GM18511 (cell line): ENCODE results near the gene HAO2.
"Not testable (repeated sequence)": the region's sequence is repeated elsewhere in the genome, so short reads cannot be mapped to it uniquely, and the experiment has no call there.

Source experiments
- ATAC-seq: cut with Tn5 transposase; IDR thresholded peaks from one replicate; pipeline ENCODE4 v1.9.1; 2021; ENCODE audit warnings: mild to moderate bottlenecking, moderate library complexity; ENCODE audit not compliant: unreplicated experiment

Gene HAO2

DNA sequence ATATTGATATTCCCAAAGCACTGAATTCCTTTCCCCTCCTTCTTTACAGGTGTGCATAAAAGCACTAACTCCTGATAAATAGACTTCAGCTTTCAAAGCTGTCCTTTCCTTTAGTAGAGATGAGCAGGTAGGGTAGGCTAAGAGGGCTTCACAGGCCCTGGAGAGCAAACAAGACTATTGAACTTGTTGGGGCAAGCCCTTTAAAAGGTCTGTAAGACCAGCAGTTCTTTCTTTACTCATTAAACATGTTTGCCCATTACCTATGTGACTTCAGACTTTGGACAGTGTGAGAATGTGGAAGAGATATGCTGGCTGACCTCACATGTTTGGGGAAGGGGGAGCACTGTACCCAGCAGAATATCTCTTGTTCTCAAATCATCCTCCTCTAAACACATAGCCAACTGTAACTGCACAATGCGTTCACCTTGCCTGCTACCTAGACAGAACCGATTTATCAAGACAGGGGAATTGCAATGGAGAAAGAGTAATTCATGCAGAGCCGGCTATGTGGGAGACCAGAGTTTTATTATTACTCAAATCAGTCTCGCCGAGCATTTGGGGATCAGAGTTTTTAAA lies 27.1 kb upstream of the HAO2 start:
- ATAC-seq: no peak

DNA sequence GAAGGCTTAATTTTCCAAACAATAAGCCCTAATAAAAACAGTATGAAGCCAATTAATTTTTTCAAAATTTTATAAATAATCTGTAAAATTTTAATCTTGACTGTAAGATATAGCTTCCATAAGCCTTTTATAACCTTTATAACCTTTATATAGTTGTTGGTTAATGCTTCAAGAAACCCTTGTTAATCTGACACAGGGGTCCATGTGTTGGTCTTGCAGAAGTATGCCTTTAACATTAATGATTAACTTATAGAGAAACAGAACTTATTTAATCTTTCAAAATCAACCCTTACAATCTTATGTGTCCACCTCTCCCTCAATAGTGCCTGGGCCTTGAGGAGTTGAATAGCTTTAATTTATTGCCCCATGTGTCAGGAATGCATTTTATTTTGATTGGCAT lies 23.2 kb upstream of the HAO2 start:
- ATAC-seq: no peak

DNA sequence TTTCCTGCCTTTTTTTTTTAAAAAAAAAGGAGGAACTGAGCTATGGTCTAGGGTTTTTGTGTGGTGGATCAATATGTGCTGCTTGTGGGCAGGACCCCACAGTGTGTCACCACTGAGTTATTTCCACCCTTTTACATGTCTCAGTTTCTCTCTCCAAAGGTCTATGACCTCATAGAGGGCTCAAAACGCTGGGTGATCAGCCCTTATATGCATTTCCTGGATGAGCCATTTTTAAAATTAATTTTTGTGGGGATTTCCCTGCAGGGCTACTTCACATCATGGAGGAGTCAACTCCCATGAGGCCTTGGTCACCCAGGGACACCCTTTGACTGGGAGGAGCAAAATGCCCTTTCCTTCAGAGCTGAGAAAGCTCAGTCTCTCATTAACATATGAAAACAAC lies 20.7 kb upstream of the HAO2 start:
- ATAC-seq: peak; percentile 90

DNA sequence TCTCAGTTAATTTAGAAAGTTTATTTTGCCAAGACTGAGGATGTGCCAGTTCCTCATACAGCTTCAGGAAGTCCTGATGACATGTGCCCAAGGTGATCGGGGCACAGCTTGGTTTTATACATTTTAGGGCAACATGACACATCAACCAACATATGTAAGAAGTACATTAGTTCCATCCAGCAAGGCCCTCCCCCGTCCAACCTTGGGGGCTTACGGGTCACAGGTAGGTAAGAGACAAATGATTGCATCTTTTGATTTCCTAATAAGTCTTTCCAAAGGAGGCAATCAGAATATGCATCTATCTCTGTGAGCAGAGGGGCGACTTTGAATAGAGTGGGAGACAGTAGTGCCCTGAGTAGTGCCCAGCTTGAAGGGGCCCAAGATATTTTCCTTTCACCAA lies 19.6 kb upstream of the HAO2 start:
- no peak for ATAC-seq

DNA sequence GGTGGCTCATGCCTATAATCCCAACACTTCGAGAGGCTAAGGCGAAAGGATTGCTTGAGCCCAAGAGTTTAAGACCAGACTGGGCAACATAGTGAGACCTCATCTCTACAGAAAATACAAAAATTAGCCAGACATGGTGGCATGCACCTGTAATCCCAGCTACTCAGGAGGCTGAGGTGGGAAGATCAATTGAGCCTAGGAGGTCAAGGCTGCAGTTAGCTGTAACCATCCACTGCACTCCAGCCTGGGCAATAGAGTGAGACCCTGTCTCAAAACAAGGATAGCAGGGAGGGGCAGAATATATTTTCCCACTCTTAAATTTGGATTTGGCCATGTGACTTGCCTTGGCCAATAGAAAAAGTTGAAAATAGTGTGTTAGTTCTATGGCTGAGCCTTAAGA lies 17.7 kb upstream of the HAO2 start:
- ATAC-seq: not testable (repeated sequence)

DNA sequence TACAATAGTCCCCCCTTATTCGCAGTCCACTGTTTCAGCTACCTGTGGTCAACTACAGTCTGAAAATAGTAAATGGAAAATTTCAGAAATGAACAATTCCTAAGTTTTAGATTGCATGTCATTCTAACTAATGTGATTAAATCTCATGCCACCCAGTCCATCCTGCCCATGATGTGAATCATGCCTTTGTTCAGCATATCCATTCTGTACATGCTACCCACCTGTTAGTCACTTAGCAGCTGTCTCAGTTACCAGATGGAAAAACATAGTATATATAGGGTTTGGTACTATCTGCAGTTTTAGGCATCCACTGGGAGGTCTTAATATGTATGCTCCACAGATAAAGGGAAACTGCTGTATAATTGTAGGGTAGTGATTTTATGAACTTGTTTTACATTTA lies 16.6 kb upstream of the HAO2 start:
- ATAC-seq: no peak

DNA sequence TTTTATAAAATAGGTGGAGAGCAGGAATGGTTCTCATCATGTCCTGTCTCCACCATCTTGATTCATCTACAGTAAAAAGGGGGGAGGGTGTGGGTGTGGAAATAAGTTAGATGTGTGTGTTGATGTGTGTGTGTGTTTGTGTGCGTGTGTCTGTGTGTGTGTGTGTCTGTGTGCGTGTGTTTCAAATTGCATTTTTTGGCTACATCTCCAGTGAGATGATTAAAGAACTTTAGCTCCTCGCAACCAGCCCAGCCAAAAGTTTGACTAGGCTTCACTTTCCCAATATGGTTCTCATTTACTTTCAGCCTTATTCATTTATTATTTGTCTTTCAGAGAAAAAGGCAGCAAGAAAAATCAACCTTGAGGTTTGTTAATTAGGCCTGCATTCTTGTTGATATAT lies 14.7 kb upstream of the HAO2 start:
- no peak for ATAC-seq

DNA sequence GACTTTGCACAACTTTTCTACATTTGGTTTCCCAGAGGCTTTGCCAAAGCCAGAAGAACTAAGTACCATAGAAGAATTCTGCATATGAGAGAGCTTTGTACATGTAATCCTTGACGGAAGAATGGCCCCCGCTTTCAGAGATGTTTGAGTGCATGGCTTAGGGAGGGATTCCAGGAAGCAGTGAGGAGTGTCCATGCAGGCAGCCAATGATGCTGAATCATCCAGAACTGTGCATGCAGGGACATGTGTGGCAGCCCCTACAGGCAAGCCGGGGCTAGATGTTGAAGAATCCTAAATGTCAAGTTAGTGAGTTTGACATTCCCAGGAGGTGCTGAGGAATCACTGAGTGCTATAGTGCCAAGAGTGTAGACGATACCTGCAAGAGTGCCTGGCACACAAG lies 9.9 kb upstream of the HAO2 start:
- no peak for ATAC-seq

DNA sequence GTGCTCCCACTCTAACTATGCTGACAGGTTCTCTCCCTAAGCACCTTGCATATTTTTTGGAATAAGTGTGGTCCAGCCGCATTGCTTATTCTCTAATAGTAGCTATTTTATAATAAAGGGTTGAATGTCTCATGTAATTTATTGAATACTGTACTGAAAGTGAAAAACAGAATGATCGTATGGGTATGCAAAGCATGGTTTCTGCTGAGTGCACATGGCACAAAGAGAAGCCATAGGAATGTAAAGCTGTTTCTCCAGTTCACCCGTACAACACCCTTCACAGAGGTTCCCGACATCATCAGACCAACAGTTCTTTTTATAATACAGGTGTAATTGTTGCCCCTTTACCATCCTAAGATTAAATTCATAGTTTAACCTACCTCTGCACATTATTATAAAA lies 8.9 kb upstream of the HAO2 start:
- ATAC-seq: no peak

DNA sequence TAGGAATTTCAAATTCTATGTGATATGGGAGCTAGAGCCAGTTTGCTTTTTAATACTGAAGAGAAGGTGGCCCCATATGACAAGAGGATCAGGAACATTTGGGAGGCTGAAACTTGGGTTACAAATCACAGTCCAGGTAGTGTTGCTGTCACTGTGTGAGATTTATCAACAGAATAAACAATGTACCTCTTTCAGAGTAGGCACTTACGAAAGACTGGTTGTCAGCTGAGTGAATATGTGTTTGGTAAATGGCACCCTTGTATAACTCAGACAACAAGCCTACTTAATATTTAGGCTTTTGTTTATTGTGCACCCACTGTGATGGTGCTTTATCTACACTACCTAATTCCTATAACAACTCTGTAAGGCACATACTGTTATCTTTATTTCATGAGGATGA lies 7.4 kb upstream of the HAO2 start:
- ATAC-seq: no peak

DNA sequence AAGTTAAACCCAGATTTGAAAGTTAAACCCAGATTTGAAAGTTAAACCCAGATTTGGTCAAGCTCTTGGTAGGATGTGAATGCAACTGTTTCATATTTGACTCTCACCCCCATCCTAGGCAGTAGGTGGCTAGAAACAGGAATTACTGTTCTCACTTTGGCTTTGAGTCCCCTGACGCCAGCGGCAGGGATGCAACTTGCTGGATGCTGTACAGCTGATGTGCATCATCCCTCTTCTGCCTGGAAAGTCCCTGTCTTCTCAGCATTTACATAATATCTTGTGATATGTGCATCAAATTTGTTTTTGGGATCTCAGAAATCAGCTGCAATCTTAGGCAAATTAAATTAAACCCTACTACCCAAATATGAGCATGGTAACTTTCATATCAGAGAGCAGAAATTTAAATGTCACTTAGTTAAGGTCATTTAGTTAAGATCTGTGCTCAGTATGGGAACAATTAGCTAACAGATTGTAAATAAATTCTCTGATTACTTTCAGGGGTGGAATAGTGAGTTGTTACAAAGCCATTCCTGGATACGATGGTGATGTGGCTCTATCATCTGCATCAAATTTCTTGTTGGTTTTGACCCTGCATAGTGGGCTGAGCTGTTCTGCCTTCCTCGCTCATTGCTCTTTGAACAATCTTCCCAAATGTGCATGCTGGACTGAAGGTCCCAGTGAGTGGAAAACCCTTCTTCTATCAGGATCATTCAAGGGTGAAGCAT lies 6.8 kb upstream of the HAO2 start:
- no peak for ATAC-seq

DNA sequence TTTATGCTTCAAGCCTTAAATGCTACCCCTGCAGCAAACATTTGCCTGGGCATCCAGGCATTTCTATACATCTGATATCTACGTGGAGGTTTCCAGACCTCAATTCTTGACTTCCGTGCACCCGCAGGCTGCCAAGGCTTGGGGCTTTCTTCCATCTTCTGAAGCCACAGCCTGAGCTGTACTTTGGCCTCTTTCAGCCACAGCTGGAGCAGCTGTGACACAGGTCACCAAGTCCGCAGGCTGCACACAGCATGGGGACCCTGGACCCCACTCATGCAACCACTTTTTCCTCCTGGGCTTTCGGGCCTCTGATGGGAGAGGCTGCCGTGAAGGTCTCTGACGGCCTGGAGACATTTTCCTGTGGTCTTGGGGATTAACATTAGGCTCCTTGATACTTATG lies 5.4 kb upstream of the HAO2 start:
- ATAC-seq: no peak

DNA sequence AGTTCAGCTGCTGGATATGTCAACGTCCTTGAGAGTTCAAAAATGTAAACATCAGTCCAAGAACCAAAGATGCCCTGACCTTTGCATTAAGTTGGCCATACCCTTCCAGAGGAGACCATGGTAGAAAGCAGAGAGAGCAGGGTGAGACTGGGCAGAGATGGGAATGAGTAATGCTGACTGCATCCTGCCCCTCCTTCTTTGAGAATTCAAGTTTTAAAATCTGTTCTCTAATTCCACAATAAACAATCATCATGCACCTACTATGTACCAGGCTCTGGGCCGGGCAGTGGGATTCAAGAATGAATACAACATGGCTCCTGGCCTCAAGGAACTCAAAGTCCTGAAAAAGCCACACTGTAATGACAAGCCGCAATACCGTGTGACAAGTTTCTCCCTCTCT lies 3.9 kb upstream of the HAO2 start:
- no peak for ATAC-seq

DNA sequence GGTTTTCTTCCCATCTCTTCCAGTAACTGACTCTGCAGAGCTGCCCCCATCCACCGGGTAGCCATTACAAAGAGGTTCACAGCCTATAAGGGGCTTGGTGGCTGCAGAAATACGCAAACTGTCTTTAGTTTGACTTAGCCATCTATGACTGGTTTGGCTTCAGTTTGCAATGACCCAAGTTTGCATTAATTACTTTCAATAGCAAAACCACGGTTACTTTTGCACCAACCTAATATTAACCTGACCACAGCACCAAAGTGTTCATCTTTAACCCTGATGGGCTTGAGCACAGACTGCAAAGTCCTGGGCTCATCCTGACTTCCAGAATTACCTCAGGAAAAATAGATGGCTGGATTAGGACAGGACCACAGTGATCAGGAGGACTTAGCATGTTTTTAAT lies 2.2 kb upstream of the HAO2 start:
- peak; percentile 79 for ATAC-seq

DNA sequence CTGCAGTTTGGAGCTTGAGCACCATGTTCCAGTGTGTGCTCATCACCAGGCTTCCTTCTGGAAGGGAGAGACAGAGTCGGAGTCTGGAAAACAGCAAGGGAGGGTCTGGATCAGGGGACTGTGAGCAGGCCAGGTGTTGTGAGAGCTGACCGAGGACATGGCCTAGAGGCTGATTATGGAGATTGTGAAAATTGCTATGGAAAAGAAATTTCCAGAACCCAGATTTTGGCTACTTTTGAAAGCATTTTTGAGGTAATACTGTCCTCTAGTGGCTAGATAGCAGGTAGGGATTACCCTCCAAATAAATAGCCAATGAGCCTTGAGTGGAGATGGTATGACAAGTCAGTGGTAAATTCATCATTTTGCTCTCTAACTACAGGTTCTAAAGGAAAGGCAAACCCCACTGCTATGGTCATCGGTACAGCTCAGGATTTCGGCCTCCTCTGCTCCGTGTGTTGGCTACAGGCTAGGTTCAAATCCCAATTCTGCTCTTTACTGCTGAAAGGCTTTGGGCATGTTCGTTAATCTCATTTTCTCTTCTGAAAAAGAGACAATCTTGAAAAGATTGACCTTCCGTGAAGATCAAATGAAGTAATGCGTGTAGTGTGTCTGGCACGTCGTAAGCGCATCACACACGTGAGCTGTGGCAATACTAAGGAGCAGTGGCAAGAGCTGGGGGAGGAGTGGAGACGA lies 1.0 kb upstream of the HAO2 start:
- ATAC-seq: peak; percentile 54

DNA sequence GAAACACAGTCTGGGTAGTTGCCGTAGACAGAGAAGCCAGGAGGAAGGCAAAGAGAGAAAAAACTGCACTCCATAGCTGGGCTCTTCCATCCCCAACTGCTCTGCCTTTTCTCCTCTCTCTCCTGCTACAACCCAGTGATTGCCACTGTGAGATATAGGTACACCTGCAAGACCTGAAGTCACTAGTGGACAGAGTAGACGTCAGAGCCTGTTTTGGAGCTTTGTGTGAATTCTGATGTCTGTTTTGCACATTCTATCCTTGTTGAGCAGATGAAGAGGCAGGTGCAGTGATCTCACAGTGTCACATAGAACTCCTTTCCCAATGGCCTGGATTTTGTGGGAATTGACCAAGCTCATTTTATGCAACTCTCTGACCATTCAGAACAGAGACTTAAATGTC lies 2.2 kb downstream of the HAO2 start:
- ATAC-seq: no peak

DNA sequence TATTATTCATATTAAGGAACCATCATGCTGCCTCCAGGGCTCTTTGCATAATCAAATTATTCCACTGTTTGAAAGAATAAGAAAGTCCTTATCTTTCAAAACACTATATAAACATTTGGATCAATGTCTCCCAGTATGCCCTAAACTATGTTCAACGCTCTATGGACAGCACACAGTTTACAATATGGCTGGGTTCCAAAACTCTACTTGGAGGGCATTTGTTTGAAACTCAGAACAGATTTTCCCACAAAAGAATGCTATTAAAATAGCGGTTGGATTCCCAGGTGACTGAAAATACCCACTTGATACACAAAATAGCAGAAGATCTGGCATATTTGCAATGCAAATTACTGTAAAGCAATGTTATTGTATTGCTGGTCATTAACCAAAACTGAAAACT lies 3.2 kb downstream of the HAO2 start:
- ATAC-seq: no peak

DNA sequence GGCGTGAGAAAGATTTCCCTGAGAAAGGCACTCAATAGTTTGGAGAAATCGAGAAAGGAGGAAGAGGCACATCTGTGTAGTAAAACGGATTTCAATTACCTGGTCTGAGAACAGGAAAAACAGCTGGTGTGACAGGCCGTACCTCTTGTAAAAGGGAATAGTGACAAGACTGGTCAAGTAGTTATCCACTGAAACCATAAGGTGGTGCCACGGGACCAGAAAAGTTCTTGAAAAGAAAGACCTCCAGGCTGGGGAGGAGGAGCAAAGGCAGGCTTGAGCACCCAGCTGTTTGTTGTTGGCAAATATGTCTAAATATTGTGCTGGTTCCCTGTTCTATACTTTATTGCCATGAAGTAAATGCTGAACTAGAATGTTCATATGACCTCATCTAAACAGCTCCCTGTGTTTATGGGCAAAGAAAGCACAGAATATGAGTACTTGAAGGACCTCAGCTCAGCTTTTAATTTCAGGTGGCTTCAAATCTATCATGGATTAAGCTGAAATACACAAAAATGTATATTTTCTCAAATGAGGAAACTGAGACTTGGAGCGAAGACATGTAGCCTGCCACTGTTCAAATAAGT lies 4.0 kb downstream of the HAO2 start:
- peak; percentile 74 for ATAC-seq

DNA sequence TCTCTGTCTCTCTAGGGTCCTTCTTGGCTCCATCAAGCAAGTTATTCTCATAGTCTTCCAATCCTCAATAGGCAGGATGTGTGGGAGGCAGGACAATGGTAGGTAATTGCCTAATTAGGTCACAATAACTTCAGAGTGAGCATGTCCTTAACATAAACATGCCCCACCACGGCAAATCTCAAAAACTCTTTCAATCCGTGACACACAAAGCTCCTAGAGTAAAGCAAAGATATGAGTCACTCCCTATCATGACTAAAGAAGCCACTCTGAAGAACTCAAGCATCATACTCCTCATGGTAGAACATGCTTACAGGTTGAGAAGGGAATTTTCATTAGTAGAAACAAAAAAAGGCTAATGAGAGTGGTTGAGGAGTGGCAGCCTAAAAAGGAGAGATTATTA lies 4.9 kb downstream of the HAO2 start:
- ATAC-seq: peak; percentile 61

DNA sequence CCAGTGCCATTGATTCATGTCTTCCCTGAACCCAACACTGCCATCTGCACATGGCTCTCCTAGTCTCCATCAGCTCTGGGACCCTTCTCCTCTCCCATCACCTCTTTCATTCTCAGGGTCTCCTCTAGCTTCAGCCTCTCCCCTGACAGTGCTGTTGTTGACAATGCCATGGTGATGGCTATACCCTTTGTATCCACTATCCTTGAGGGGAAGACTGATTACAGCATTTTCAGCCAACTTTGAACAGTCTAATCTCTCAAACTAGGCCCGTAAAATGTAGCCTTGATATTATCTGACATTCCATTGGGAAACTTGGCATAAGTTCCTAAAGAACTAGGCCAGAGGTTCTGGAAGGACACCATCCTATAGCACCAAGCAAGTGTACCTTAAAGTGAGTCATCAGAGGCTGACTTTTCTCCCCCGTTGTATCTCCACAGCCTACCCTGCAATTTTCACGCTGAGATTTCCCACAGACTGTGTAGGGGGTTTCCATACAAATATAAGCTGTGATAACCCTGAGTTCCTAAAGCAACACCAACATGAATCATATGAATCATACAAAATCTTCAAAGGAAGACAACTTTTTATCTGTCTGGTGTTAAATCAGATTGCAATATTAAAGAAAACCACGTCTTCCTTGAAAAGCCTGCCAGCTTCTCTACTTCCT lies 5.8 kb downstream of the HAO2 start:
- no peak for ATAC-seq

DNA sequence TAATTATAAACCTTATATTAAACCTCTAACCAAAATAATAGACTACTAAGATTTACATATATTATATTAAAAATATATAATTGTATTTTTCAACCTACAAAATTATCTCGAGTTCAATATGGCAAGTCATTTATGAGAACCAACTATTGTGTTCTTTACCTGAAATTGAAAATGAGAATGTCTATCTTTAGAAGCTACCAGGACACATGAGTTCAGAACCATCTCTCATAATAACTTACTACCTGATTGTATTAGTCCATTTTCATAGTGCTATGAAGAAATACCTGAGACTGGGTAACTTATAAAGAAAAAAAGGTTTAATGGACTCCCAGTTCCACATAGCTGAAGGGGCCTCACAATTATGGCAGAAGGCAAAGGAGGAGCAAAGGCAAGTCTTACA lies 6.8 kb downstream of the HAO2 start:
- no peak for ATAC-seq

DNA sequence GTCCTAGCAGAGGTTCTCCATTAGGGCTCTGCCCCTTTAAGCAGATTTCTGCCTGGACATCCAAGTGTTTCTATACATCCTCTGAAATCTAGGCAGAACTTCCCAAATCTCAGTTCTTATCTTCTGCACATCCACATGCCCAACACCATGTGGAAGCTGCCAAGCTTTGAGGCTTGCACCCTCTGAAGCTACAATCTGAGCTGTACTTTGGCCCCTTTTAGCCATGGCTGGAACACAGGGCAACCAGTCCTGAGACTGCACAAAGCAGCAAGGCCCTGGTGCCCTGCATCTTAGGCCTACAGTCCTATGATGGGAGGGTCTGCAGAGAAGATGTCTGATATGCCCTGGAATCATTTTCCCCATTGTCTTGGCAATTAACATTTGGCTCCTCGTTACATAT lies 8.0 kb downstream of the HAO2 start:
- no peak for ATAC-seq
